Measurements from ENCODE around the gene TXNL4A. TPM values are rescaled to one million over a fixed set of nuclear protein-coding genes. Genes with fewer than 3 reads are reported as not detected.
A peak's percentile ranks its signal among the peaks of the same experiment; 100 is the strongest.

The TXNL4A gene
- total and polyA plus RNA-seq, 12 donors = 26.5 to 148 (median 91.5) TPM

- peak in 4 of 7 donors; percentile 5 to 47 (median 6) for DNase-seq
- TF ChIP-seq POLR2A (IDR thresholded peaks at IDR 0.05) (no peak), CTCF (IDR thresholded peaks at IDR 0.05) (no peak)
- intact Hi-C loops (cut with DNase I) = no loop called here
- peak overlapping the region in 3 of 5 donors; percentile 5 to 93 (median 80) for H3K27ac ChIP-seq
- 90 to 92% (median 91%) methylated on average over 23 of the region's 23 CpGs for WGBS, 4 donors
- peaks cover 6 to 38% of the 10 kb centered on the region in 2 donors for H3K4me1 ChIP-seq (replicated peaks in 1 of 2)
- H3K9me3 ChIP-seq (replicated peaks in 1 of 3) = no peaks in the 10 kb centered on the region
- H3K27me3 ChIP-seq = no peaks in the 10 kb centered on the region
- H3K36me3 ChIP-seq (replicated peaks in 1 of 2) = no peaks in the 10 kb centered on the region
- no peak overlapping the region for H3K4me3 ChIP-seq
Measured at GRCh38 chr18:79948719-79949411, 39.5 kb downstream of the TXNL4A start.

- WGBS, 4 donors = 89 to 96% (median 91%) methylated on average over 14 to 15 of the region's 15 CpGs
- Histone ChIP-seq H3K4me3 (no peak overlapping the region), H3K9me3 (replicated peaks in 1 of 3) (no peaks in the 10 kb centered on the region), H3K4me1 (replicated peaks in 1 of 2) (peaks cover 6 to 38% of the 10 kb centered on the region in 2 donors), H3K27me3 (no peaks in the 10 kb centered on the region), H3K27ac (no peak overlapping the region), H3K36me3 (replicated peaks in 1 of 2) (peaks cover 0 to 1% of the 10 kb centered on the region in 2 donors)
- DNase-seq = peak in 3 of 7 donors; percentile 4 to 47 (median 15)
- intact Hi-C loops (cut with DNase I) = no loop called here
- TF ChIP-seq POLR2A (IDR thresholded peaks at IDR 0.05) (no peak), CTCF (IDR thresholded peaks at IDR 0.05) (no peak)
Measured at GRCh38 chr18:79947881-79948610, 40.3 kb downstream of the TXNL4A start.

- Histone ChIP-seq H3K27me3 (no peaks in the 10 kb centered on the region), H3K4me1 (replicated peaks in 1 of 2) (peaks cover 6 to 38% of the 10 kb centered on the region in 2 donors), H3K36me3 (replicated peaks in 1 of 2) (peaks cover 0 to 10% of the 10 kb centered on the region in 2 donors), H3K9me3 (replicated peaks in 1 of 3) (no peaks in the 10 kb centered on the region), H3K27ac (no peak overlapping the region), H3K4me3 (no peak overlapping the region)
- 87 to 91% (median 90%) methylated on average over 7 to 14 of the region's 14 CpGs for WGBS, 4 donors
- intact Hi-C loops (cut with DNase I) = no loop called here
- TF ChIP-seq CTCF (IDR thresholded peaks at IDR 0.05) (no peak), POLR2A (IDR thresholded peaks at IDR 0.05) (no peak)
- peak in 2 of 7 donors; percentile 1 to 28 for DNase-seq
Measured at GRCh38 chr18:79947054-79947755, 41.2 kb downstream of the TXNL4A start.
